Erythroblast (primary cell): Measurements from ENCODE around the gene UBXN7.

Experiments used
- GATA1 ChIP-seq: IDR thresholded peaks from 2 replicates; pipeline ENCODE4 v1.6.1; 2011; ENCODE audit warnings: low read depth, mild to moderate bottlenecking, control low read depth, low read length, moderate library complexity
- POLR2A ChIP-seq: IDR thresholded peaks from 2 replicates; pipeline ENCODE4 v1.6.1; 2011; ENCODE audit warnings: mild to moderate bottlenecking, low read length

DNA sequence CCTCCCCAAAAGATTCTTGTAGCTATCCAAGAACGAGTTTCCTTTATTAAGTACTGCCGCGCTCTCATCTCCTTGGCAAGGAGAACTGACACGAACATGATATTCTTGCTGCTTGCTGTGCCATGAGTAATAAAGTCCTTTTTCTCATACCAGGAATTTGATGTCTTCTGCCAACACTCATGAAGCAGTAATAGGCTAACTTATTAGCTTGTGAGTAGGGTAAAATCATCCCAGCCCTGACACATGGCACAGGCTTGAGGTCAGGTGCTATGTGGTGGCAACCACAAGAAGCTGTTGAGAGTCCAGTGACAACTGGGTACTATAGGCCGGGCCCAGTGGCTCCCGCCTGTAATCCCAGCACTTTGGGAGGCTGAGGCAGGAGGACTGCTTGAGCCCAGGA lies 22.7 kb upstream of the UBXN7 start:
- TF ChIP-seq POLR2A (no peak), GATA1 (no peak)
